Body of pancreas (tissue), 4 donors: ENCODE data around the gene RNF169. TPM values are rescaled to one million over a fixed set of nuclear protein-coding genes. Genes with fewer than 3 reads are reported as not detected.

Source experiments
- ATAC-seq: fragments of 150-250 bp; one replicate; pipeline ENCODE4 v1.9.1; 2016
- DNase-seq, 4 donors: peaks; one replicate each; pipeline ENCODE4 v3.0.0-alpha.2; 2019
- H3K27ac ChIP-seq, 4 donors: fragments of 200-600 bp; sonication (generic); 1 replicate in 3 of 4; 2 replicates in 1 of 4; pipeline versions ENCODE4 v1.5.1 to v1.6.1; 2016 to 2019; ENCODE audit warnings: mild to moderate bottlenecking in 1 of 4, mixed read lengths in 1 of 4, moderate library complexity in 1 of 4
- H3K27me3 ChIP-seq, 2 donors: fragments of 200-600 bp; sonication (generic); one replicate each; pipeline ENCODE4 v1.6.0; 2016; ENCODE audit warnings: mild to moderate bottlenecking in 1 of 2
- H3K36me3 ChIP-seq, 2 donors: fragments of 200-600 bp; sonication (generic); replicated peaks in 1 of 2; 2 replicates each; pipeline ENCODE4 v1.5.1; 2016; ENCODE audit warnings: low read depth in 2 of 2; ENCODE audit not compliant: insufficient read depth in 1 of 2
- H3K4me1 ChIP-seq: fragments of 200-600 bp; sonication (generic); one replicate; pipeline ENCODE4 v1.6.0; 2016
- H3K4me3 ChIP-seq, 2 donors: fragments of 200-600 bp; sonication (generic); 1 replicate in 1 of 2; 2 replicates in 1 of 2; pipeline ENCODE4 v1.5.1; 2016 to 2019
- H3K9me3 ChIP-seq, 3 donors: fragments of 200-600 bp; sonication (generic); 1 replicate in 2 of 3; 2 replicates in 1 of 3; pipeline ENCODE4 v1.5.1; 2016
- POLR2A ChIP-seq, 3 donors: fragments of 450-650 bp; IDR thresholded peaks; one replicate each; pipeline ENCODE4 v1.6.1; 2016; ENCODE audit warnings: antibody characterized with exemption in 3 of 3, mild to moderate bottlenecking in 2 of 3
- WGBS, 2 donors: methylation state at CpG; one replicate each; pipeline ENCODE4 v1.1.5; 2017; 5-methylcytosine and 5-hydroxymethylcytosine counted together
- intact Hi-C: fragments of 100-400 bp; cut with DNase I; formaldehyde crosslinking; loops from one replicate; pipeline ENCODE4 v1.15.1; 2023
- total RNA-seq, 2 donors: library from RNA; depleted of rRNA; stranded (reverse); fragments of >200 nt; gene quantifications; one replicate each; pipeline ENCODE4 v1.1.0, GENCODE V29; 2016
- TF ChIP-seq, protein P1 (sequence below), 7 experiments: fragments of 450-650 bp in 4 of 7; fragments of 200-600 bp in 3 of 7; sonication (generic) in 3 of 7; IDR thresholded peaks; one replicate each; pipeline ENCODE4 v1.5.1; 2016 to 2019; ENCODE audit warnings: antibody characterized with exemption in 7 of 7

RNF169 gene
- total RNA-seq, 2 donors from 2014 or later, result 10.2 to 15.0 TPM

DNA sequence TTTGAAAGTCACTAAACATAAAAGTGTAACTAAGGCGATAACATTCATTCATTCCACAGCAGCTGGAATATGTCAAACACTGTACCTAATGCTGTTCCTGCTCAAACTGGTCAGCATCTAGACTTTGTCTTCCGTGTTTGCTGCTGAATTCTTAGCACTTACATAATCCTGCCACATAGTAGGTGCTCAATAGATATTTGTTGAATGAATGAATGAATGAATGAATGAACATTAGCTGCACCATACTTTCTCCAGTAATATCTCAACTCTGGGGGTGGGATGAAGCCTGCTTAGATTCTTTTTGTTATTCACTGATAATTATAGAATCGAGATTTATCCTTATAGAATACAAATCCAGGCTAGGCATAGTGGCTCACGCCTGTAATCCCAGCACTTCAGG is 6.6 kb upstream of the RNF169 start:
- Histone ChIP-seq H3K4me3 (no peak overlapping the region), H3K27me3 (no peaks in the 10 kb centered on the region), H3K4me1 (no peaks in the 10 kb centered on the region), H3K27ac (no peak overlapping the region), H3K9me3 (no peaks in the 10 kb centered on the region), H3K36me3 (no peaks in the 10 kb centered on the region)
- no peak for TF ChIP-seq POLR2A (IDR thresholded peaks at IDR 0.05)
- TF ChIP-seq, protein P1, sequence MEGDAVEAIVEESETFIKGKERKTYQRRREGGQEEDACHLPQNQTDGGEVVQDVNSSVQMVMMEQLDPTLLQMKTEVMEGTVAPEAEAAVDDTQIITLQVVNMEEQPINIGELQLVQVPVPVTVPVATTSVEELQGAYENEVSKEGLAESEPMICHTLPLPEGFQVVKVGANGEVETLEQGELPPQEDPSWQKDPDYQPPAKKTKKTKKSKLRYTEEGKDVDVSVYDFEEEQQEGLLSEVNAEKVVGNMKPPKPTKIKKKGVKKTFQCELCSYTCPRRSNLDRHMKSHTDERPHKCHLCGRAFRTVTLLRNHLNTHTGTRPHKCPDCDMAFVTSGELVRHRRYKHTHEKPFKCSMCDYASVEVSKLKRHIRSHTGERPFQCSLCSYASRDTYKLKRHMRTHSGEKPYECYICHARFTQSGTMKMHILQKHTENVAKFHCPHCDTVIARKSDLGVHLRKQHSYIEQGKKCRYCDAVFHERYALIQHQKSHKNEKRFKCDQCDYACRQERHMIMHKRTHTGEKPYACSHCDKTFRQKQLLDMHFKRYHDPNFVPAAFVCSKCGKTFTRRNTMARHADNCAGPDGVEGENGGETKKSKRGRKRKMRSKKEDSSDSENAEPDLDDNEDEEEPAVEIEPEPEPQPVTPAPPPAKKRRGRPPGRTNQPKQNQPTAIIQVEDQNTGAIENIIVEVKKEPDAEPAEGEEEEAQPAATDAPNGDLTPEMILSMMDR (IDR thresholded peaks at IDR 0.05), result no peak
- DNase-seq, result no peak
- ATAC-seq, result no peak
- intact Hi-C loops, result no loop called here
- WGBS, 2 donors, result 82% methylated on average over 4 of the region's 4 CpGs

DNA sequence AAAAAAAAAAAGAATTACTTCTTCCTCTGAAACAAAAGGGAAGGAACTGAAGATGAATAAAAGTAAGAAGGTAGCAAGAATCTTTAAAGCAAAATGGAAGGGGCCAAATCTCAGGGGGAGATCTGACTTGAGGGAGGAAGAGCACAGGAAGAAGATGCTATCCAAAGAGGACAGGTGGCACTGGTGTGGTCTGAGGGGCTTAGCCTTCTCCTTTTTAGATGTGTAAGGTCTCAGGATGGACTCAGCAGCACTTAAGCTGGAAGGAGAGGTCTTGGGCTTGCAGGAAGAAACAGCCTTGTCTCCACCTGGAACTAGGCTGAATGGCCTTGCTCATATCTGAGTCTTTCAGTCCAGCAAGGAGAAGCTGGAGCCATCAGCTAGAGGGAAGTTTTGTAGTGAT is 5.0 kb upstream of the RNF169 start:
- peaks cover 10% of the 10 kb centered on the region for H3K4me1 ChIP-seq

DNA sequence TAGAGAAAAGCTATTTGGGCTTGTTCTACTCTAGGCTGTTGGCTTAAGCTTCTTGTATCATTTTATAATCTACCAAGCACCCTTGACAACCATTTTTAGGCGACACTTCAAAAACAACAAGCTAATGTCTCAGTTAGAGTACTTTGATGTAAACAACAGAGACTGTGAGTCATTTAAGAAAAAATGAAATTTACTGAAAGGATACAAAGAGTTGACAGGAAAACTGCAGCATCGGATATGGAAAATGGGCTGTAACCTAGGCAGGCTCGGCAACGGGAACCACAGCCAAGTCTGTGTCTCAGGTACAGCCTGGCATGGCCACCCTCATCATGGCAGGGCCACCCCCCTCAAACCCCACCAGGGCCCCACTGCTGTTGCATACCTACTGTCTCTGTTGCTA is 4.4 kb upstream of the RNF169 start:
- Histone ChIP-seq H3K27ac (no peak overlapping the region), H3K36me3 (no peaks in the 10 kb centered on the region), H3K27me3 (no peaks in the 10 kb centered on the region), H3K4me3 (no peak overlapping the region), H3K9me3 (no peaks in the 10 kb centered on the region), H3K4me1 (peaks cover 10% of the 10 kb centered on the region)
- TF ChIP-seq POLR2A (IDR thresholded peaks at IDR 0.05), result no peak
- TF ChIP-seq, protein P1 (IDR thresholded peaks at IDR 0.05), result no peak
- ATAC-seq (no peak), DNase-seq (no peak)
- WGBS, 2 donors, result 65 to 68% methylated on average over 4 of the region's 4 CpGs
- intact Hi-C loops, result no loop called here

More for the DNA sequence above, 5.0 kb upstream of the RNF169 start:
- Histone ChIP-seq H3K9me3 (no peaks in the 10 kb centered on the region), H3K27me3 (no peaks in the 10 kb centered on the region), H3K27ac (no peak overlapping the region), H3K4me3 (no peak overlapping the region), H3K36me3 (no peaks in the 10 kb centered on the region)
- no peak for ATAC-seq
- no peak for DNase-seq
- TF ChIP-seq POLR2A (IDR thresholded peaks at IDR 0.05), result no peak
- TF ChIP-seq, protein P1 (IDR thresholded peaks at IDR 0.05), result no peak
- intact Hi-C loops, result no loop called here

DNA sequence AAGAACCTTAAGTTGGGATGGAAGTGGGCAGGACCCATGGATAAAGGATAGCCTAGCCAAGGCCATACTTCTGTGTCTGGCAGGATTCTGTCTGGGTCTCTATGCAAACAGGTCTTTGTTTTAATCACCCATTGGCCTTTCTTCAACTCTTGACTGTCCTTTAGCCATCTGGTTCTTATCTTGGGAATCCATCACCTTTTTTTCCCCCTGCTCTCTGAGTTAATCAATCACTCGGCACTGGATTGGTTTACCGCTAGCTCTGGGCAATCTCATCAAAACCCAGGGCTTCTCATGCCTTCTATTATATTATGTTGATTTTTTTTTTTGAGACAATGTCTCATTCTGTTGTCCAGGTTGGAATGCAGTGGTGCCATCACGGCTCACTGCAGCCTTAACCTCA is 1.8 kb upstream of the RNF169 start:
- Histone ChIP-seq H3K4me3 (no peak overlapping the region), H3K27ac (no peak overlapping the region), H3K36me3 (no peaks in the 10 kb centered on the region), H3K27me3 (no peaks in the 10 kb centered on the region), H3K4me1 (peaks cover 26% of the 10 kb centered on the region), H3K9me3 (no peaks in the 10 kb centered on the region)
- 86 to 87% methylated on average over 3 of the region's 3 CpGs for WGBS, 2 donors
- ATAC-seq (no peak), DNase-seq (no peak)
- TF ChIP-seq, protein P1 (IDR thresholded peaks at IDR 0.05), result no peak
- TF ChIP-seq POLR2A (IDR thresholded peaks at IDR 0.05), result no peak
- intact Hi-C loops, result no loop called here

DNA sequence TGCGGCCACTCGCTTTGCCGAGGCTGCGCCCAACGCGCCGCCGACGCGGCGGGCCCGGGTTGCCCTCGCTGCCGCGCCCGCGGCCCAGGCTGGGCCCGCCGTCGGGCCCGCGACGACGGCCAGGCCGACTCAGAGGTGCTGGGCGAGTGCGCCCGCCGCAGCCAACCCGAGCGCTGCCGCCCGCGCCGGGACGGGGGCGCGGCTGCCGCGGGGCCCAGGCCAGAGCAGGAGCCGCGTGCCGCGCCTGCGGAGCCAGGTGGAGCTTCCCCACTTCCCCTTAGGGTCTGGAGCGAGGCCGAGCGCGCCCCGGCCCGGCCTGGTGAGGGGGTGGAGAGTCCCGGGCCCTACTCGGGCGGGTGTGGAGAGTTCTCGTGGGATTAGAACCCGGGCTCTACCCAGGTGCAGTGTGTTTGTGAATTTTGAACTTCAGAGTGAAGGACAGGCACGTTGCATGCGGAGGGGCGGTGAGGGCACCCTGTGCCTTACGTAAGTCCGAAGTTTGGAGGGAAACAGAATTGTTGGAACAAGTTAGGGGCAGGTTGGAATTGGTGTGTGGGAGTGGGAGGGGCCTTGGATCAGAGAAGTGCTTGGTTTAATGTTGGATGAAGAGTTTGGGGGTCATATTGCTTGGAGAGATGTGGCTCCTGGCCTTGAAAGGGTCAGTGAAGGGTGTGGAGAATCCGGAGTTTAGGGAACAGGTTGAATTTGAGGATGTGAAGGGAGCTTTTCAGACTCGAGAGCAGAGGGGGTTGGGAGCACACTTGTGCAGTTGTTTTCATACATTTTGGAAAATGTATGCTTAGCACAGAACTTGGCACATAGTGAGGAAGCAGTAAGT is 697 bp downstream of the RNF169 start:
- WGBS, 2 donors, result 0 to 1% methylated on average over 8 to 35 of the region's 63 CpGs

More for the DNA sequence above, 697 bp downstream of the RNF169 start:
- ATAC-seq (peak; percentile 66), DNase-seq (peak; percentile 49 to 64 (median 54))
- intact Hi-C loops, result no loop called here
- TF ChIP-seq POLR2A (IDR thresholded peaks at IDR 0.05), result no peak
- TF ChIP-seq, protein P1 (IDR thresholded peaks at IDR 0.05), result peak in 1 of 7 experiments; percentile 9
- H3K27ac ChIP-seq, result peak overlapping the region; percentile 63 to 96 (median 94)
- H3K4me3 ChIP-seq, result peak overlapping the region in 1 of 2 donors; percentile 37
- H3K27me3 ChIP-seq, result no peaks in the 10 kb centered on the region
- H3K36me3 ChIP-seq, result no peaks in the 10 kb centered on the region
- no peaks in the 10 kb centered on the region for H3K9me3 ChIP-seq
- peaks cover 40% of the 10 kb centered on the region for H3K4me1 ChIP-seq
